HG02763 (cell line): ENCODE measurements around the gene ALDH3B2.
"Not testable (repeated sequence)": the region's sequence is repeated elsewhere in the genome, so short reads cannot be mapped to it uniquely, and the experiment has no call there.

Source experiments
- ATAC-seq: cut with Tn5 transposase; IDR thresholded peaks from one replicate; pipeline ENCODE4 v1.9.1; 2021; ENCODE audit warnings: mild to moderate bottlenecking, moderate library complexity; ENCODE audit not compliant: unreplicated experiment

The ALDH3B2 gene, protein sequence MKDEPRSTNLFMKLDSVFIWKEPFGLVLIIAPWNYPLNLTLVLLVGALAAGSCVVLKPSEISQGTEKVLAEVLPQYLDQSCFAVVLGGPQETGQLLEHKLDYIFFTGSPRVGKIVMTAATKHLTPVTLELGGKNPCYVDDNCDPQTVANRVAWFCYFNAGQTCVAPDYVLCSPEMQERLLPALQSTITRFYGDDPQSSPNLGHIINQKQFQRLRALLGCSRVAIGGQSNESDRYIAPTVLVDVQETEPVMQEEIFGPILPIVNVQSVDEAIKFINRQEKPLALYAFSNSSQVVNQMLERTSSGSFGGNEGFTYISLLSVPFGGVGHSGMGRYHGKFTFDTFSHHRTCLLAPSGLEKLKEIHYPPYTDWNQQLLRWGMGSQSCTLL

DNA sequence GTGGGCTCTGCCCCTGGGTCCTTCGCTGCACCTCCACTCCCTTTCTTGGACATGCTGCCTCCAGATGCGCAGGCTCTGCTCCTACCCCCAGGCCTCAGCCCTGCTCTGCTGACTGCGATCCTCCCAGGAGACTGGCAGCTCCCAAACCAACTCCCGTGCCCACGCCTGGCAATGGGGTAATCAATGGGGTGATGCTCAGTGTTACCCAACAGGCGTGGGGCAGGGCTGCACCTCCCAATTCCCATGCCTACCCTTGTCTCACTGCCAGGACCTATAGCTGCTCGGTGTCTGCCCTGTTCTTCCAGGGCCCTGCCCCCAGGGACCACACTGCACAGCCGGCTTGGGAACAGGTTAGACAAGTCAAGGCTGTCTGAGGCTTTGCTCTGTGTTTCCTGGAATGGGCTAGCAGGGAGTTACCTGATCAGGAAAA, at the start of gene ALDH3B2:
Gene ALDH3B2 (minus strand): TSS at position 182 of the 430 bp plus-strand sequence. CDS start 7,688 bp downstream, outside the sequence.
- ATAC-seq: no peak

DNA sequence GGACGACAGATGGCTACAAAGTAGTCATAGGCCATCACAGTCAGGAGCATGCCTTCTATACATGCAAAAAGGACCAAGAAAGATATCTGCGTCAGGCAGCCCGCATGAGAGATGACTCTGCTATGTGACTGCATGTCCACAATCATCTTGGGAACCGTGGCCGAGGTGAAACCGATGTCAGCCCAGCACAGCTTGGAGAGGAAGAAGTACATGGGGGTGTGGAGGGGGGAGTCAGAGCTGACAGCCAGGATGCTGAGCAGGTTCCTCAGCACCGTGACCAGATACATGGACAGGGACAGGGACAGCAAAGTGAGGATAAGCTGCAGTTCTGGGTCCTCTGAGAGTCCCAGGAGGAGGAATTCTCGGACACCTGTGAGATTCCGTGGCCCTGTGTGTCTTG, 48.6 kb upstream of the ALDH3B2 start:
- ATAC-seq: not testable (repeated sequence)

DNA sequence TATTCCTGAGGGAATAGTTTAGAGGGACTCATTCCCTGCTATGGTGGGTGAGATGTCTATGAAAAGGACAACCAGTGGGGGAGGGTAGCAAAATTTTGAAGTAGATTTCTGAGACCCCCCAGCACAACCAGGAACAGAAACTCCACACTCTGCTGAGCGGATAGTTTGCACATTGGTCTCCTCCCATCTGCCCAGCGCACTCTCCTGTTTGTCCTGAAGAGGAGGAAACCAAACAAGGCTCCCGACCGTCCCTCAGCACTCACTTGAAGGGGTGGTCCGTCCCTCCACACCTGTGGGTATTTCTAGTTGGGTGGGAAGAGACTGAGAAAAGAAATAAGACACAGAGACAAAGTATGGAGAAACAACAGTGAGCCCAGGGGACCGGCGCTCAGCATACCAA, 41.8 kb upstream of the ALDH3B2 start:
- ATAC-seq: not testable (repeated sequence)

DNA sequence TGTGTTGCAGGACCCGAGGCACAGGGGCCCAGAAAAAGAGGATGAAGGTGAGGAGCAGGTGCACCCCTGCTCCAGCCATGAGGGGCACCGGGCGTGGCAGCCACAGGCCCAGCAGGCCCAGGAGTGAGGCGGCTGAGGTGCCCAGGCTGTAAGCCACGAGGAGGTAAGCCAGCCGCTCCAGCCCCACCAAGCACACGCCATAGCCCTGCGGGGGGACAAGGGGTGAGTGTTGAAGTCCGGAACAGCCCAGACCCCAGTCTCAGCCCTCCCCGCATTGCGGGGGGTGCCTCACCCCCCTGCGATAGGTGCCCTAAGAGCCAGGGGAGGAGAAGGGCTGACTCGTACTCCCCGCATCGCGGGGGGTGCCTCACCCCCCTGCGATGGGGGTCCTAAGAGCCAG, 41.4 kb upstream of the ALDH3B2 start:
- ATAC-seq: not testable (repeated sequence)

DNA sequence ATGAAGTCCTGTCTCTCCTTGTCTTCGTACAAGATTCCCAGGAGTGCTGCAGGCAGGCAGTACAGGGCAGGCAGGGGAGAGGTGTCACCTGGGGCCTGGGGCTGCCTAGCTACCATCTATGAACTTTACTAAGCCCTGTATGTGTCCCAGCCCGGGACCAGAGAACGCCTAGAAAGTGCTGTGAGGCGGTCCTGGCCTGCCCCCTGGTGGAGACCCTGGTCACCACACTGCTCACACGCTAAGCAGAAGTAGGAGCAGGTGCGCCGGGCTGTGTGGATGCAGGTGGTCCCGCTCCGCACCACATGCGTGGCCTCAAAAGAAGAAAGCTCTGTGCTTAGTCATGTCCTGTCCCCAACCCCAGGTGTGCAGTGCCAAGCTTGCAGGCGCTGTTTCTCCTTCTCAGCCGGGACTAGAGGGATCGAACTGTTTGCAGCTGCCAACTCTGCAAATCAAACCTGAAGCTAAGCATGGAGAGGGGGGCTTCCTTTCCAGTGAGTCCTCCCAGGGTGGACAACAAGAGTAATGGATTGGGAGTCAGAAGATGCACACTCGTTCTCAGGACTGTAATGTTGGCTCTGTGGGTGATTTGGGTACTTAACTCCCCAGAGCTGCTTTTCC, 39.6 kb upstream of the ALDH3B2 start:
- not testable (repeated sequence) for ATAC-seq

DNA sequence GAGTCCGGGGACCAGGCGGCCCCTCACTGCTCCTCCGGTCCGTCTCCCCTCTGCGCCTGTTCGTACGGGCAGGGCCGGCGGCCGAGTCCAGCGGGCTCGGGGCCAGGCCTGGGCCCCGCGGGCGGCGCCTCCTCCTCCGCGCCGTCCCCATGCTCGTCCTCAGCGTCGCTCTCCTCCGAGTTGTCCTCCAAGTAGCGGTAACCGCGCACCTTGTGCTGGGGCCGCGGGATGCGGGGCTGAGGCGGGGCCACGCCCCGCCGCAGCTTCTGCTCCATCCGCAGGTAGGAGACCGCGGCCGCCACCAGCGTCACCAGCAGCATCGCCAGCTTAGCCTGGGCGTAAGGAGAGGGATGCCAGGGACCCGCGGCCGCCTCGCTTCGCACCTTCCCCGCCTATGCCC, 37.3 kb upstream of the ALDH3B2 start:
- not testable (repeated sequence) for ATAC-seq

DNA sequence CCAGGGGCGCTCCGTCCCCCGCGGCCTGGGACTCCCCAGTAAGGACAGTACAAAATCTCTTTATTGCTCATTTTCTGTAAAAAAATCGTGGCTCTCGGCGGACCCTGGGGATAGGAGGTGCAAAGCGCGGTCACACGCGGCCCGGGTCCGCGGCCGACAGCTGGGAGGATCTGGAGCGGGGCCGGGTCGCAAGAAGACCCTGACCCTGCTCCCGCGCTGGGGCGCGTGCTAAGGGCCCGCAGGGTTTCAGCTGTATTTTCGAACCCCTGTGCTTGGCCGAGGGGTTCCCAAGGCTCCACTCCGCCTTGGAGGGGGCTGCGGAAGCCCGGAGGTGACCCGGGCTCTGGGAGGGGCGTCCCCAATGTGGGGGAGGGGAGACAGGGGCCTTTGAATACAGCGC, 36.8 kb upstream of the ALDH3B2 start:
- not testable (repeated sequence) for ATAC-seq

DNA sequence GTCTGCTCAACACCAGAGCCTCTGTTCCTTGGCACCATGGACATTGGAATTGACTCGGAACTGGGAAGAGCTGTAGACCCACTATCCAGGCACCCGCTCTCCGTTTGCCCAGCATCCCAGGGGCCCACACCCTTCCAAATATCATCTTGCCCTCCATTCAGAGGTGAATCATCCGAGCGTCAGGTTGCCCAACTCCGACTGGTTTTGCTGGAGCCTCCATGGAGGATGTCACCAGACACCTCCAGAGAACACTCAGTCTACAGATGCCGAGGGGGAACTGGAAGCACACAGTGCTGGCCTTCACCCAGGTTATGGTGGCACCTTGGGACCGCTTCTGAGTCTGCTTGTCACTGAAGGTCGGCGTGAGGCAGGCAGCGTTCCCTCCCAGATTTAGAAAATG, 35.4 kb upstream of the ALDH3B2 start:
- not testable (repeated sequence) for ATAC-seq

DNA sequence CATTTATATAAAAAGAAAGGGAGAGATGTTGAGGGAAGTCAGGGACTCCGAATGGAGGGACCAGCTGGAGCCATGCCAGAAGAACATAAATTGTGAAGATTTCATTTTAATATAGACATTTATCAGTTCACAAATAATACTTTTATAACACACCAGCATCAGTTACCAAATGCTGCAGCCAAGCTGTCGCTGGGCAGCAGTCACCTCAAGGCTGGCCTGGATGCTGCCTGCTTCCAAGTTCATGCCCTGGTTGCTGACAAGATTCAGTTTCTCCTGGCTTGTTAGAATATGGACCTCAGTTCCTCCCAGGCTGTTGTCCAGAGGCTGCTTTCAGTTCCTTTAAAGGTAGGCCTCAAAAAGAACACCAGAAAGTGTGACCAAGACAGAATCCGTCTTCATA, 30.8 kb upstream of the ALDH3B2 start:
- no peak for ATAC-seq

DNA sequence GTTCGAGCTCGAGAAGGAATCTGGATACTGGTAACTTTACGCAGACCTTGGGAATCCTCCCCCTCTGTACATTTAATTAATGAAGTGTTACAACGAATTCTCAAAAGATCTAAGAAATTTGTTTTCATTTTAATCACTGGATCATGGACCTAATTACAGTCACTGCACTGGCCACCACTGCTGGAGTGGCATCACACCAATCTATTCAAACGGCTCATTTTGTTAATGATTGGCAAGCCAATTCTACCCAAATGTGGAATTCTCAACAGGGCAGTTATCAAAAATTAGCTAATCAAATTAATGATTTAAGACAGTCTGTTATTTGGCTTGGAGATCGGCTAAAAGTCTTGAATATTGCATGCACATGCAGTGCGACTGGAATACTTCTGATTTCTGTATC, 30.1 kb upstream of the ALDH3B2 start:
- ATAC-seq: no peak

DNA sequence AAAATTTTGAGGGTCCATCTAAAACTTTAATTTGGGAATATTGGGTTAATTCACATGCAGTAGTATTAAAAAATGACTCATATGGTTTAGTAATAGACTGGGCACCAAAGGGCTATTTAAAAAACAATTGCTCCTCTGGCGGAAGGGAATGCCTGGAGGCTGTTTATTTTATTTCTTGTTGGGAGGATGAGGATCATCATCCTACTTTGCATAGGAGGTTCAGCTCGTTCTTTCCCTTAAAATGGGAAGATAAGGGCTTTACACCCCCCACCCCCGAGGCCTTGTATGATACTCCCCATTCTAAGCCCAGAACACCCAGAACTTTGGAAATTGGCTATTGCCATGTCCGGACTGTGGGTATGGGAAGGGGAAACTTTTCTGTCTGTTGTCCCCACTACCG, 29.3 kb upstream of the ALDH3B2 start:
- ATAC-seq: not testable (repeated sequence)

DNA sequence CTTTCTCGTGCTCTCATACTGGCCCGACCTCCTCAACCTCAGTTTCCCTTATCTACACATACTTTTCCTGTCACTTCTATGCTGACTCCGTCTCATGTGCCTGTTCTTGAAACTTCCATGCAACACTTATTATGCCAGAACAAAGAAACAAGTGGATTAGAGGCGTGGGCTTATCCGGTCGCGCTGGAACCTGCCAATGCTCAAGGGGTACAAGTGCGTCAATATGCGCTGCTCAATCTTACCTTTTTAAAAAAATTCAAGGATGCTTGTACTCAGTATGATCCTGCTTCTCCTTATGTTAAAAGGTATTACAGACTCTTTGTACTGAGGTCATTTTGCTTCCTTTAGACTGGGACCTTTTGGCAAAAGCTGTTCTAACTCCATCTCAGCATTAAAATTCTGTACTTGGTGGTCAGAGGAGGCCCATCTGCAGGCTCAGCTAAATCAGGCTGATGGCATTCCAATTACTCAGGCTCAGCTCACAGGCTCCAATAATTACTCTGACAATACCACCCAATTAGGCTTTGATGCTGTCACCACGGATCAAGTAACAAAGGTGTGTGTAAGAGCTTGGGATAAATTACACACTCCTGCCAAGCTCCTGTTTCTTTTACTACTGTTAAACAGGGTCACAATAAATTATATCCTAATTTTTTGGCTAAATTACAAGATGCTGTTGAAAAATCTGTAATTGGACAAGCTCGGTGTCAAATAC, 26.3 kb upstream of the ALDH3B2 start:
- no peak for ATAC-seq

DNA sequence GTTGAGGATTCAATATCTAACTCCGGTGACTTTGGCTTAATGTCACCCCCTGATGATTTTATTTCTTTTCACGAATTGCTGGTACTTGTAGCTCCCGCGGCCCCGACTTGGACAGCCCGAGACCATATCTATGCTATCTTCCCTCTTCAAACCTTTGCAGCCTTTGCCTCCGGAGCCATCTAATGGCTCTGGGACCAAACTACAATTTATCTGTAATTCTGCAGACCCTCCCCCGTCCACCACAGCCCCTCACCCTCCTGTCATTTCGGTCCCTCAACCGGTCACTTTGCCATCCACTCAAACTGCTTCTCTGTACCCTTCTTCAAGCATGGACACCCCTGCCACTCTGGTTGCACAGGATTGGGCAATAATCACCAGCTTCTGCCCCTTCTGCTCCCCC, 25.7 kb upstream of the ALDH3B2 start:
- ATAC-seq: no peak

DNA sequence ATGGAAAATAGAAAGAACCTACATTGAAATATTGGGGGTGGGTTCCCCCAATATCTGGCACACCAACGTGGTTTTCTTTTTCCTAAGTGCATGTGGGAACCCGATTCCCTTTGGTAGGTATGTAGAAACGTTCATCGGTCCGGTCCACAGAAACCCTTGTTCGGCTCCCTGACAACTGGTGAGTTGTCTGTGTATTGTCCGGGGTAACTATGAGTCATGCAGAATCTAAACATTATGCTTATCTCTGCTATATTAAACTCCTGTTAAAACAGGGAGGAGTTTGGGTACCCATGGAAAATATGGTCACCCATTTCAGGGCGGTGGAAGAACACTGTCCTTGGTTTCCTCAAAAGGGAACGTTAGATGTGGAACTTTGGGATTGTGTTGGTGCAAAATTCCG, 25.1 kb upstream of the ALDH3B2 start:
- no peak for ATAC-seq

DNA sequence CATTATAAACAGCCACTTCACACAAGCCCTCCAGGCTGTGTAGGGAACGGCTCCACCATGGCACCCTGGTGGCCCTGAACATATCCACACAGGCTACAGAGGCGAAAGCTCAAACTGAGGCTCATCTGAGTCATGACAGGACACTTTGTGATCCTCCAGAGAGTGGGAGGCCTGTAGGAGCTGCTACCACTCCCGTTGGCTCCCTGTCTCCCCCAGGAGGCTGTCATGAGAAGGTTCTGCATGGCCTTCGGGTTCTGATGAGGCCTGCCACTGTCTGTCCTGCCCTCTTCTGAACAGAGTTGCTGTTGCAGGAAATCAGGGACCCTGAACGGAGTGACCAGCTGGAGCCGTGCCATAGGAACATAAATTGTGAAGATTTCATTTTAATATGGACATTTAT, 23.8 kb upstream of the ALDH3B2 start:
- ATAC-seq: no peak

DNA sequence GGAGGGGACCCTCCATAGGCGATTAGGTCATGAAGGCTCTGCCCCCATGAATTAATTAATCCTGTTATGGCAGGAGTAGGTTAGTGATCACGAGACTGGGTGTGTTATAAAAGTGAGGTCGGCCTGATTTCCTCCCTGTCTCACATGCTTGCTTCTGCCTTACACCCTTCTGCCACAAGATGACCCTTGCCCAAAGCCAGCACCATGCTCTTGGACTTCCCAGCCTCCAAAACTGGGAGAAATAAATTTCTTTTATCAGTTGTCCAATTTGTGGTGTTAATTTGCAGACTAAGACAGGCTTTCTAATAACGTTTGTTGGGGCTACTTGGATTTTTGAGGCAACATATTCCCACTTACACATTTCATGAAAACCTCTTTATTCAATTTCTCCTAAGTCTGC, 23.4 kb upstream of the ALDH3B2 start:
- ATAC-seq: no peak

DNA sequence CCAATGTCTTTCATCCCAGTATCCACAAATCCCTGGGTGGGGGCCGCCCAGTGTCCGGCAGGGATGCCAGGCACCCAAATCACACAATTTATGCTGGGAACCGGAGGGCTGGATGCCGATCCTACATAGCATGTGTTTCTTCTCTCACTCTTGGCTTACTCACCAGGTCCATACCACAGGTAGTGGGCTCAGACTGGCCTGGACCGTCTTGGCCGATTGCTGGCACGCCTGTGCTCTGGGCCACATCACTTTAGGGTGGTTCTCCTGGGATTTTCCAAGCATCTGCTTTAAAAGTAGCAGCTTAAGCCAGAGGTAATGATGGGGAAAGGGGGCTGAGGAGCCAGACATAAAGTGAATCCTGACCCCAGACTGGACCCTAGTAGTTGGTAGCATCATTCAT, 22.6 kb upstream of the ALDH3B2 start:
- ATAC-seq: no peak

DNA sequence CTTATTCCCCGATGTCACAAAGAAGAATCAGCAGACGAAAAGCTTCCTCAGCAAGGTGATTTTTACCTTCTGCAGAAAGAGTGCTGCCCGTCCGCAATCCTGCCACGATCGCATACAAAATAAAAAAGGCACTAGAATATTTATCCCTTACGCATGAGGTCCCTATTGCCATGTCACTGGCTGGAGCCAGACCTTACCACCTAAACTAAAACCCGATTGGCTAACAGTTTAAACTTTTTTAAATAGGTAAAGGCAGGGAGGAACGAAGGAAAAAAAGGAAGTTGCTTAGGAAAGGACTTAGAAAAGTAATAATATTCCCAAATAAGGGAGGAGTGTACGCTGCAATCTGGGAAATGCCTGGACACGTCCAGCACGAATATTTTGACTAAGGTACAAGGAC, 21.2 kb upstream of the ALDH3B2 start:
- no peak for ATAC-seq

DNA sequence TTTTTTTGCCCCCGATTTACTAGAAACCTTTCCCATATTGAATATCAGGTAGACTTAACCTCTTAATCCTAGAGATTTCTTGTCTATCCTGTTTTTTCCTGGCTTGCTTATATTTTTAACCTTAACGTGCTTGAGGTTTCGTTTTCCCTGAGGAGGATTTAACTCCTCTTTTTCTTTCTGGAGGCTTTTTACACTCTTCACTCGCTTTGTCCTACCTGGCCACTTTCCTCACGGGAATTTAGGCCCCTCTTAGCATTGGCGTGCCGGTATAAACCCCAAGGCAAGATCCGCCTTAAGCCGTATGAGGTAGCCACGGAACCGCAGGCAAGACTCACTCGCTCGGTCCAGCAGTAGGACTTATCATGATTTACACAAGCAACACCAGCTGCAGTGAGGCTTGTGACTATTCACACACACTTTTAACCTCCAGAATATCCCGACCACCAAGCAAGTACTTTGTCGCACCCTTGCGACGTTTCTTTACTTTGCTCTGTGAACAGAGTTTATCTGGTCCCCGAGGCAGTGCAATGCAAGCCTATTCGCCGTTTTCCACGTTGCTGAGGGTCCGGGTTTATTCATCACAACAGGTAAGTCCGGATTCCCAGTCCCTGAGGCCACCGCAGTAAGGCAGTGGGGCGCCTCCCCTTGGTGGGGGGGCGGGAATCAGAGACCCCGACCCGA, 20.6 kb upstream of the ALDH3B2 start:
- ATAC-seq: no peak

DNA sequence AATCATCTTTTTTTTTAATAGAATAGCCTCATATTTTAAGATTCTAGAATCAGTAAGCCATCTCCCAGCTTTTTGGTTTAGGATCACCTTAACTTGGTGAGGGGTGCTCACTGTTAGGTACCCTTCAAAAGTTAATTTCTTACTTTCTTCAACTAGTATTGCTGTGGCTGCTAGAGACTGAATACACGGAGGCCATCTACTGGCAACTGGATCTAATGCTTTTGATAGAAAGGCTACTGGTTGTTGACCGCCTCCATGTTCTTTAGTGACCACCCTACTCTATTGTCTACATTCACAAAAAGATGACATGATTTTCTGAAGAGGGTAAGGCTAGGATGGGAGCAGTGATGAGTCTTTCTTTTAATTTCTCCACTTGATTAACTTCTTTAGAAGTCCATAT, 16.7 kb upstream of the ALDH3B2 start:
- ATAC-seq: no peak

DNA sequence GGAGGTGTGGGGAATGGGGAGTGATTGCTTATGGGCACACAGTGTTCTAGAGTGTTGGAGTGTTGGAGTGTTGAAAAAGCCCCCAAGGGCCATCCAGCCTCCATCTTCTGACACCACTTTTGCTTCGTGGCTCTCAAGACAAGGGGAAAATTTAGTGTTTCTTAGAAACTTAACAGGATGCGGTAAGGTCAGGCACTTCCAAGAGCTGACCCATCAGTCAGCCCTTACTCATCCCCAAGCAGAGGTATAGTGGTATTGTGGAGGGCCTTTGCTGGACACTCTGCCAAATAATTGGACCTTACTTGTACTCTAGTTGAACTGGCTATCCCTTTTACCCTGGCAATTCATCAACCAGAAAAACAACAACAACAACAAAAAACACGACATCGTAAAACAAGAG, 14.8 kb upstream of the ALDH3B2 start:
- no peak for ATAC-seq
